ENCODE data around the gene UBAC1.

The UBAC1 gene

GRCh38 chr9:135923508-135923907, 37.7 kb downstream of the UBAC1 start:
- TF ChIP-seq USF1 (IDR thresholded peaks at IDR 0.05), result no peak
- TF ChIP-seq YY1 (IDR thresholded peaks at IDR 0.05; ENCODE audit: low read depth), result no peak
- no peak for TF ChIP-seq CEBPB (IDR thresholded peaks at IDR 0.05)
- TF ChIP-seq NFIC (IDR thresholded peaks at IDR 0.05), result no peak
- no peak for TF ChIP-seq CREB1 (IDR thresholded peaks at IDR 0.05; ENCODE audit: low read depth)
- no peak for TF ChIP-seq MAX (IDR thresholded peaks at IDR 0.05)
- no peak for TF ChIP-seq FOXM1 (IDR thresholded peaks at IDR 0.05; ENCODE audit: borderline replicate concordance, low read depth)
- no peak for TF ChIP-seq TAF1 (IDR thresholded peaks at IDR 0.05; ENCODE audit: low read depth)
- no peak for TF ChIP-seq EP300 (IDR thresholded peaks at IDR 0.05; ENCODE audit: borderline replicate concordance)
- no peak for TF ChIP-seq RAD21 (IDR thresholded peaks at IDR 0.05; ENCODE audit: low read depth)
- no peak for TF ChIP-seq TCF12 (IDR thresholded peaks at IDR 0.05; ENCODE audit: low read depth)

GRCh38 chr9:135921749-135922310, 39.3 kb downstream of the UBAC1 start:
- TF ChIP-seq RAD21 (IDR thresholded peaks at IDR 0.05; ENCODE audit: low read depth) (no peak), NFIC (IDR thresholded peaks at IDR 0.05) (no peak), YY1 (IDR thresholded peaks at IDR 0.05; ENCODE audit: low read depth) (no peak), FOXM1 (IDR thresholded peaks at IDR 0.05; ENCODE audit: borderline replicate concordance, low read depth) (no peak), USF1 (IDR thresholded peaks at IDR 0.05) (no peak), EGR1 (IDR thresholded peaks at IDR 0.05) (no peak), MAX (IDR thresholded peaks at IDR 0.05) (no peak), TCF12 (IDR thresholded peaks at IDR 0.05; ENCODE audit: low read depth) (no peak), REST (IDR thresholded peaks at IDR 0.05; ENCODE audit: low read depth) (no peak), TEAD4 (IDR thresholded peaks at IDR 0.05) (no peak), CREB1 (IDR thresholded peaks at IDR 0.05; ENCODE audit: low read depth) (no peak)

GRCh38 chr9:135920973-135921585, 40.1 kb downstream of the UBAC1 start:
- TF ChIP-seq NFIC (IDR thresholded peaks at IDR 0.05) (no peak), USF1 (IDR thresholded peaks at IDR 0.05) (no peak), FOXM1 (IDR thresholded peaks at IDR 0.05; ENCODE audit: borderline replicate concordance, low read depth) (no peak), TAF1 (IDR thresholded peaks at IDR 0.05; ENCODE audit: low read depth) (no peak), TEAD4 (IDR thresholded peaks at IDR 0.05) (no peak), CREB1 (IDR thresholded peaks at IDR 0.05; ENCODE audit: low read depth) (no peak)

GRCh38 chr9:135920256-135920930, 40.8 kb downstream of the UBAC1 start:
- no peak for TF ChIP-seq EP300 (IDR thresholded peaks at IDR 0.05; ENCODE audit: borderline replicate concordance)
- no peak for TF ChIP-seq NFIC (IDR thresholded peaks at IDR 0.05)
- TF ChIP-seq YY1 (IDR thresholded peaks at IDR 0.05; ENCODE audit: low read depth), result no peak
- no peak for TF ChIP-seq RAD21 (IDR thresholded peaks at IDR 0.05; ENCODE audit: low read depth)
- no peak for TF ChIP-seq TAF1 (IDR thresholded peaks at IDR 0.05; ENCODE audit: low read depth)
- no peak for TF ChIP-seq REST (IDR thresholded peaks at IDR 0.05; ENCODE audit: low read depth)
- no peak for TF ChIP-seq TEAD4 (IDR thresholded peaks at IDR 0.05)
- TF ChIP-seq CREB1 (IDR thresholded peaks at IDR 0.05; ENCODE audit: low read depth), result no peak
- no peak for TF ChIP-seq FOXM1 (IDR thresholded peaks at IDR 0.05; ENCODE audit: borderline replicate concordance, low read depth)
- no peak for TF ChIP-seq TCF12 (IDR thresholded peaks at IDR 0.05; ENCODE audit: low read depth)
- TF ChIP-seq CEBPB (IDR thresholded peaks at IDR 0.05), result no peak
- no peak for TF ChIP-seq USF1 (IDR thresholded peaks at IDR 0.05)
- TF ChIP-seq ZBTB7A (IDR thresholded peaks at IDR 0.05; ENCODE audit: low read depth), result no peak

Data from Ishikawa (cell line).